GM12864 (cell line): ENCODE data around the gene MEPE.

ENCODE experiments used
- DNase-seq: peaks from one replicate; pipeline ENCODE4 v3.0.0-alpha.2; 2011; ENCODE audit warnings: low read depth
- H3K4me3 ChIP-seq: 2 replicates; pipeline ENCODE4 v1.5.1; 2011; ENCODE audit warnings: mild to moderate bottlenecking, low read depth, low read length, control low read depth
- TF ChIP-seq, protein P1 (sequence below): IDR thresholded peaks from 2 replicates; pipeline ENCODE4 v1.5.1; 2011; ENCODE audit warnings: low read depth, mild to moderate bottlenecking, moderate library complexity, low read length, control low read depth, inconsistent platforms; ENCODE audit errors: missing control alignments

MEPE gene

DNA sequence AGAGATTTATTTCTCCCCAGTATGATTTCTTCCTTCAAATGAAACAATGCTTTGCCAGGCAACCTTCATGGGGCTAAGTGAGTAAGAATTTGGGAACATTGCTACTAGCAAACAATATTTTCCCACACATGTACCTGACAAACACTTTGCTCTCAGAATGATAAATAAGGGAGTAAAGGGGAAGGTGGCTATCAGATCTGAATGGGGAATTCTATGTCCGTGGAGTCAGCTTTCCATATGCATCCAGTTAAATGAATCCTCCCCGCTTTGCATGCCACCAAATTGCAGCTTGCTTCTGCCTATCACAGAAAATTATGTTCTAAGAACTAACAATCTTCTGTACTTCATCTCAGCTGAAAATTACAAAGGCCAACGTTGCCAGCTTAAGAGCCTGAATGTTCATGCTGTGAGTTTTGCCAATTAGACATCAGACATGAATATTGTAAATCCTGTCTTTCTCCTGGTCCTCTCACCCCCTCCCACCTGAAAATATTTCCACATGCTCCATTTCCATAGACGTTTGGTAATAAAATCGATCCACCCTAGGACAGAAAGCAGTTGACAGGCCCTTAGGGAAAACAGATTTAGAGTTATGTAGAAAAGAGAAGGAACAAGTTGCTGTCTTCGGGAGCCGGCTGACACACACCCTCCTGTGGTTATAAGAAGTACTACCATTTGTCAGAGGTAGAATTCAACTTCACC, 6.3 kb downstream of the MEPE start:
- H3K4me3 ChIP-seq: no peak overlapping the region
- no peak for DNase-seq
- TF ChIP-seq, protein P1, sequence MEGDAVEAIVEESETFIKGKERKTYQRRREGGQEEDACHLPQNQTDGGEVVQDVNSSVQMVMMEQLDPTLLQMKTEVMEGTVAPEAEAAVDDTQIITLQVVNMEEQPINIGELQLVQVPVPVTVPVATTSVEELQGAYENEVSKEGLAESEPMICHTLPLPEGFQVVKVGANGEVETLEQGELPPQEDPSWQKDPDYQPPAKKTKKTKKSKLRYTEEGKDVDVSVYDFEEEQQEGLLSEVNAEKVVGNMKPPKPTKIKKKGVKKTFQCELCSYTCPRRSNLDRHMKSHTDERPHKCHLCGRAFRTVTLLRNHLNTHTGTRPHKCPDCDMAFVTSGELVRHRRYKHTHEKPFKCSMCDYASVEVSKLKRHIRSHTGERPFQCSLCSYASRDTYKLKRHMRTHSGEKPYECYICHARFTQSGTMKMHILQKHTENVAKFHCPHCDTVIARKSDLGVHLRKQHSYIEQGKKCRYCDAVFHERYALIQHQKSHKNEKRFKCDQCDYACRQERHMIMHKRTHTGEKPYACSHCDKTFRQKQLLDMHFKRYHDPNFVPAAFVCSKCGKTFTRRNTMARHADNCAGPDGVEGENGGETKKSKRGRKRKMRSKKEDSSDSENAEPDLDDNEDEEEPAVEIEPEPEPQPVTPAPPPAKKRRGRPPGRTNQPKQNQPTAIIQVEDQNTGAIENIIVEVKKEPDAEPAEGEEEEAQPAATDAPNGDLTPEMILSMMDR: peak; percentile 57

DNA sequence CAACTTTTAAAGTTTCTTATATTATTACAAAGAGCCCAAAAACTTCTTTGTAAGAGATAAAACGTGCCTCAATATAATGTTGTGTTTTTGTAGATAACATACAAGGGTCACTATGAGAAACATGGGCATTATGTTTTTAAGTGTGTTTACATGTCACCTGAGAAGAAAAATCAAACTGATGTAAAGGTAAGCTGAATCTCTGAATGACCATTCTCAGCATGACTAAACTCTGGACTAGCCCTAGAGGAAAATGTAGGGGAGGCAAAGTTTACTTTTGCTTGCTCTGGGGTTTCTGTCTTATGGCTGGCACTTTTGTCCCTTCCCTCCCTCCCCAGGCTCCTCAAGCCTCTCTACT, 6.8 kb downstream of the MEPE start:
- TF ChIP-seq, protein P1: no peak
- H3K4me3 ChIP-seq: no peak overlapping the region

DNA sequence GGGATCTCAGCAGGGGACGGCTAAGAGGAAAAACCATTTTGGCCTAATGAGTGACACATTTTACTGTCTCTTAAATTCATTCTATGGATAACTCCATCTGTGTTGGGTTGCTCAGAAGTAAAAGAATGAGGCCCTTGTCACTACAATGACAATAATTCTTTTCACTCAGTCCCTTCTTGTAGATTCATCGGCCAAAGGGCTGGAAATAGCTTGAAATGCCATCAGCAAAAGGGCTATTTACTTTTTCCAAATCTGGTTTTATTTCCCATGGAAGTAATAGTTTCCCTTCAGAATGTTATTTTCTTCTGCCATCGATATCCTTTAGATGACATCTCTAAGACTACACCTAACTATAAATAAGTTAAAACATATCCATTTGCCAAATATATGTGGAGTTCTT, 7.4 kb downstream of the MEPE start:
- TF ChIP-seq, protein P1: no peak
- no peak for DNase-seq
- H3K4me3 ChIP-seq: no peak overlapping the region

More for the DNA sequence above, 6.8 kb downstream of the MEPE start:
- DNase-seq: no peak

DNA sequence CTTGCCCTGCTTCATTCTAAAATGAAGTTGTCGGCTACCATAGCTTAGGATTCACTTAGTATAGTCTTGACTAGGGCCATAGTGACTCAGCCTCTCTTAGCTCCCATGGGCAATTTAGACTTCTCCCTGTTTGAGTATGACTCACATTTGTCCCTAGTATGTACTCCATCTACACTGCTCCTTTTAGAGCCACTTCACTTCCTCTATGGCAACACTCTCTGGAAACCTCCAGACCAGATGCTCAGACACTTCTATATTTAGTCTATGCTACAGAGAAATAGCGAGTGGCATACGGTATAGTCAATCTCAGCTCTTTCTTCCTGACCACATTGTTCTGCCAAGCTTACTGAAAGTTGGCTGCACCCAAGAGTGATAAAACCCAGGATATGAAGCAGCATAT, 11.2 kb downstream of the MEPE start:
- TF ChIP-seq, protein P1: no peak
- H3K4me3 ChIP-seq: no peak overlapping the region
- no peak for DNase-seq

DNA sequence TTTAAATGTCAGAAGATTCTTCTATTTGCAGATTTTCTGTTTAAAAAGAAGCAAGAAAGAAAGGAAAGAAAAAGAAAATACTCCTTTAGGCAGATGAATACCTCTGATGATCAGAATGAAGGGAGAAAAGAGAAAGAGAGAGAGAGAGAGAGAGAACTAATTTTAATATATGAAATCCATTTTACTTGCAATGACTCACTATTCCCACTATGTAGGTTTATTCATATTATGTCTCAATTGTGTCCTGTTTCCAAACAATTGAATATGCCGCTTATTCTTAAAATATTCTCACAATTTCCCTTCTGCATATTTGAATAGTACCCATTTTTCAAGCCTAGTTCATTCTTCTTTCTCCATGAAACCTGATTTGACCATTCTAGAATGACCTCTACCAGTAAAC, 11.7 kb downstream of the MEPE start:
- DNase-seq: no peak

DNA sequence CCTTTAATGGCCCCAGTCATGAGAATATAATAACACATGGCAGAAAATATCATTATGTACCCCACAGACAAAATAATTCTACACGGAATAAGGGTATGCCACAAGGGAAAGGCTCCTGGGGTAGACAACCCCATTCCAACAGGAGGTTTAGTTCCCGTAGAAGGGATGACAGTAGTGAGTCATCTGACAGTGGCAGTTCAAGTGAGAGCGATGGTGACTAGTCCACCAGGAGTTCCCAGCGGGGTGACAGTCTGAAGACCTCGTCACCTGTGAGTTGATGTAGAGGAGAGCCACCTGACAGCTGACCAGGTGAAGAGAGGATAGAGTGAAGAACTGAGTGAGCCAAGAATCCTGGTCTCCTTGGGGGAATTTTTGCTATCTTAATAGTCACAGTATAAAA, 13.5 kb downstream of the MEPE start:
- TF ChIP-seq, protein P1: no peak
- no peak for DNase-seq
- H3K4me3 ChIP-seq: no peak overlapping the region

More for the DNA sequence above, 11.7 kb downstream of the MEPE start:
- H3K4me3 ChIP-seq: no peak overlapping the region
- TF ChIP-seq, protein P1: no peak
